NCI-H2171 treated with DMSO at 0.1 percent for 48 hours (cell line): ENCODE data around the gene CSNK1G2.

Source experiments
- DNase-seq: peaks from one replicate; lab custom pipeline; 2025; lab: John Stamatoyannopoulos, UW

Gene CSNK1G2

GRCh38 chr19:2018752-2019151 is 77.8 kb downstream of the CSNK1G2 start:
- DNase-seq = no peak

GRCh38 chr19:2021453-2022140 is 80.6 kb downstream of the CSNK1G2 start:
- DNase-seq = no peak

- DNase-seq = no peak
Measured at GRCh38 chr19:2022289-2022688, 81.3 kb downstream of the CSNK1G2 start.

GRCh38 chr19:2026770-2027169 is 85.8 kb downstream of the CSNK1G2 start:
- DNase-seq = no peak

- DNase-seq = no peak
Measured at GRCh38 chr19:2027361-2027760, 86.4 kb downstream of the CSNK1G2 start.
